Breast epithelium (tissue), 3 donors: ENCODE results near the gene SPTBN1.

Experiments
- CTCF ChIP-seq, 3 donors: fragments of 450-650 bp; IDR thresholded peaks; one replicate each; pipeline ENCODE4 v1.5.1; 2016 to 2017; ENCODE audit warnings: antibody characterized with exemption in 3 of 3, mild to moderate bottlenecking in 3 of 3, moderate library complexity in 3 of 3
- POLR2A ChIP-seq: fragments of 450-650 bp; IDR thresholded peaks from one replicate; pipeline ENCODE4 v1.6.1; 2016; ENCODE audit warnings: antibody characterized with exemption, mild to moderate bottlenecking, moderate library complexity
- POLR2AphosphoS5 ChIP-seq, 3 donors: sonication (generic); formaldehyde crosslinking; IDR thresholded peaks; one replicate each; pipeline ENCODE4 v1.6.1; 2017; ENCODE audit warnings: antibody characterized with exemption in 3 of 3

- TF ChIP-seq POLR2AphosphoS5 (IDR thresholded peaks at IDR 0.05), result no peak
- TF ChIP-seq CTCF (IDR thresholded peaks at IDR 0.05), result no peak
- no peak for TF ChIP-seq POLR2A
Observed at GRCh38 chr2:54628418-54628817, 172.3 kb downstream of the SPTBN1 start.
